Ectodermal cell (in vitro differentiated cells): ENCODE data around the gene MPP7.

Source experiments
- H3K27ac ChIP-seq: 2 replicates; pipeline ENCODE4 v1.7.0; 2013; ENCODE audit warnings: mild to moderate bottlenecking, low read depth, low read length; ENCODE audit not compliant: insufficient read depth, poor library complexity, severe bottlenecking
- H3K27me3 ChIP-seq: 2 replicates; pipeline ENCODE4 v1.7.0; 2013; ENCODE audit warnings: mild to moderate bottlenecking, low read length; ENCODE audit not compliant: insufficient read depth, control insufficient read depth, poor library complexity, severe bottlenecking
- H3K36me3 ChIP-seq: one replicate; pipeline ENCODE4 v1.7.0; 2013; ENCODE audit warnings: low read length; ENCODE audit not compliant: control insufficient read depth, insufficient read depth
- H3K4me1 ChIP-seq: one replicate; pipeline ENCODE4 v1.7.0; 2013; ENCODE audit warnings: low read length; ENCODE audit not compliant: control insufficient read depth, insufficient read depth
- H3K4me3 ChIP-seq: 2 replicates; pipeline ENCODE4 v1.7.0; 2013; ENCODE audit warnings: low read depth, low read length, control low read depth; ENCODE audit not compliant: insufficient read depth
- H3K9me3 ChIP-seq: 2 replicates; pipeline ENCODE4 v1.7.0; 2013; ENCODE audit warnings: mild to moderate bottlenecking, low read length, moderate library complexity; ENCODE audit not compliant: control insufficient read depth
- WGBS, 2 experiments: methylation state at CpG; one replicate each; pipeline ENCODE4 v1.1.7; 2013; ENCODE audit warnings: missing lambda C conversion rate in 2 of 2; 5-methylcytosine and 5-hydroxymethylcytosine counted together

The MPP7 gene

GRCh38 chr10:28278842-28279241 lies 24.0 kb downstream of the MPP7 start:
- Histone ChIP-seq H3K9me3 (no peaks in the 10 kb centered on the region), H3K36me3 (no peaks in the 10 kb centered on the region), H3K27ac (no peak overlapping the region), H3K4me3 (no peak overlapping the region), H3K4me1 (peaks cover 12% of the 10 kb centered on the region), H3K27me3 (no peaks in the 10 kb centered on the region)
- WGBS, 2 experiments, result 90 to 92% methylated on average over 3 of the region's 4 CpGs

DNA sequence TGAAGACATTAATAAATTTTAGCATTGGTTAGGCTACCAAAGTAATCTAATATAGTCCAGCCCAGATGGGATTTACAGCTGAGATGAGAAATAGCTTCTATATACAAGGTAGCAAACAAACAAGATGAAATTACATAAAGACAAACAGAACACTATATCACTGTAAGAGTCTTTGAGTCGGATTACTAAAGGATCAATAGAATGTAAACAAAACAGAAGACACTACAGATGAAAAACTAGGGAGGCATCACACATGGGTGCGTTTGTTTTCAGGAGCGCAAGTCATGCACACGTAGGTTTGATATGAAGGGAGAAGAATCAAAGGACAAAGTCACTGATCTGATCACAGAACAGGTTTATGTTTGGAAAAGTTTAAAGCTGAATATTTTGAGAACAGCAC lies 26.5 kb downstream of the MPP7 start:
- Histone ChIP-seq H3K9me3 (no peaks in the 10 kb centered on the region), H3K27me3 (no peaks in the 10 kb centered on the region), H3K4me3 (no peak overlapping the region), H3K4me1 (no peaks in the 10 kb centered on the region), H3K36me3 (no peaks in the 10 kb centered on the region), H3K27ac (no peak overlapping the region)
- 90 to 93% methylated on average over 4 of the region's 4 CpGs for WGBS, 2 experiments

DNA sequence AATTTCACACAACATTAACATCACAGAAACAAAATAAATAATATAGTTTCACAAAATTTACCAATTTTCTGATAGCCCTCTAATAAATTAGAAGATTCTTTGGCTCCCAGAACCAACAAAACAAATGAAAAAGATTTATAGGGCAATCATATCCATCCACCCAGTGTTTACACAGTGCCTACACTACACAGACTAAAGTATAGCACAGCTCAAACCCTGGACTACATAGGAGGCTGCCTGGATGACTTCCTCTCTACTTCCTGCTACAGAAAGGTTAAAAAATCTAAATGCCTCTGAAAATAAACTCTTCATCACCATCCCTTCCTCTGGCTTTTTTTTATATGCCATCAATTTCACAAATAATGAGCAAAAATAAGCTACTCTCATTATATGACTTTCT lies 28.4 kb downstream of the MPP7 start:
- Histone ChIP-seq H3K27me3 (no peaks in the 10 kb centered on the region), H3K4me1 (no peaks in the 10 kb centered on the region), H3K9me3 (no peaks in the 10 kb centered on the region), H3K36me3 (no peaks in the 10 kb centered on the region), H3K4me3 (no peak overlapping the region), H3K27ac (no peak overlapping the region)

GRCh38 chr10:28273343-28273742 lies 29.5 kb downstream of the MPP7 start:
- no peaks in the 10 kb centered on the region for H3K36me3 ChIP-seq
- no peak overlapping the region for H3K27ac ChIP-seq
- no peaks in the 10 kb centered on the region for H3K9me3 ChIP-seq
- WGBS, 2 experiments, result 96 to 99% methylated on average over 5 of the region's 5 CpGs
- H3K4me1 ChIP-seq, result no peaks in the 10 kb centered on the region
- no peaks in the 10 kb centered on the region for H3K27me3 ChIP-seq
- no peak overlapping the region for H3K4me3 ChIP-seq

DNA sequence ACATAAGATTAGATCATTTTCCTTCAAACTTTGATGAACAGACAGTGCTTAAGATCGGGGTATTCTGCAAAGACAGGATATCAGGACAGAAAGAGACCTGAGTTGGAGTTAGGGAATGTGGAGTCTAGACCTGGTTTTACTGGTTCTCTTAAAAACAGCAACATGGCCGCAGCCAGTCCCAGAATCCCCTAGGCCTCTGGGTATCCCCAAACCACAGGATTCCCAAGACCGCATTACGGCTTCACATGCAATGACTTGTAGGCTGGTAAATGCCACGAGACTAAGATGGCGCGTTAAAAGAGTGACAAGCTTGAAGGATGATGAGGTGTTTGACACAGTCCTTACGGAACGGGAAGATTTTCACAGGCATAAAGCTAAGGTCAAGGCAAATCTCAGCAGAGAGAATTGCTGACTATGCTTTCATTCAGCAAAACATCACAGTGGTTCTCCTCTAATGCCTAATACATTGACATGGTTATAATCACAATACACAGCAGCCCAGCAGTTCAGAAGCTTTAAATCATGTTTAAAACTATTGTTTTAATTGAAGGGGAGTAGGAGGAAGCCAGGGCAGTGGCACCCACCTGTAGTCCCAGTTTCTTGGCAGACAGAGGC lies 32.9 kb downstream of the MPP7 start:
- no peaks in the 10 kb centered on the region for H3K36me3 ChIP-seq
- no peak overlapping the region for H3K27ac ChIP-seq
- H3K4me1 ChIP-seq, result no peaks in the 10 kb centered on the region
- no peaks in the 10 kb centered on the region for H3K9me3 ChIP-seq
- 95 to 96% methylated on average over 9 of the region's 9 CpGs for WGBS, 2 experiments
- no peak overlapping the region for H3K4me3 ChIP-seq
- H3K27me3 ChIP-seq, result no peaks in the 10 kb centered on the region

GRCh38 chr10:28266449-28267224 lies 36.2 kb downstream of the MPP7 start:
- no peak overlapping the region for H3K27ac ChIP-seq
- 93 to 97% methylated on average over 3 of the region's 3 CpGs for WGBS, 2 experiments
- no peaks in the 10 kb centered on the region for H3K9me3 ChIP-seq
- no peaks in the 10 kb centered on the region for H3K36me3 ChIP-seq
- no peaks in the 10 kb centered on the region for H3K4me1 ChIP-seq
- H3K4me3 ChIP-seq, result no peak overlapping the region
- H3K27me3 ChIP-seq, result no peaks in the 10 kb centered on the region

DNA sequence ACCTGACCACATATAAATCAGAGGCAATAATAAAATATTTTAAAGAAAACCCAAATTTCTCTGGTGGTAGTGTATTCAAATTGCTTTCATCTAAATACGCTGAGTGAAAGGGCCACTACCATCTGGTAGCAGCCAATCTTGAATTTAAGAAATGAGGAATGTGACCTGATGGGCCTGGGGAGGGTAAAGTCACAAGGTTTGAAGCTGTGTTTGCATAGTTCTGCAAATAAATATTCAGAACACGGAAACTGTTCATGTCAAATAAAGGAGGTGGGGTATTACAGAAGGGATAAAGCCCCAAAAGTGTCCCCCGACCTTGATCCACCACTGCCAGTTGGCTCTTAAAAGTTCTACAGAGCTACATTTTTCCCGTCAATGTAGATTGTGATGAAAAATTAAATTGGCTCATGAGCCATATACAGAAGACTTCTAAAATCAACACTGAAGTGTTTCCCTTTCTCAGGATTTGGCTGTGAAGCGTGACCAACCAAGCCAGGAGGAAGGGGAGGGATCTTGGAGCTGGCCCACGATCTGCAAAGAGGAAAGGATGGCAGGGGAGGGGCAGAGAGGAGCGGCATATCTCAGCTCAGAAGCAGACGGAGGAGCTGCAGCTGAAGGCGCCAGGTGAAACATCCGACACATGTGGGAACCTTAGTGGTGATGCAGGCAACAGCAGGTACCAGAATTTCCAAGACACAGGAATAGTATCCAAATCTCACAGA lies 39.6 kb downstream of the MPP7 start:
- no peak overlapping the region for H3K4me3 ChIP-seq
- 88 to 89% methylated on average over 10 of the region's 10 CpGs for WGBS, 2 experiments

DNA sequence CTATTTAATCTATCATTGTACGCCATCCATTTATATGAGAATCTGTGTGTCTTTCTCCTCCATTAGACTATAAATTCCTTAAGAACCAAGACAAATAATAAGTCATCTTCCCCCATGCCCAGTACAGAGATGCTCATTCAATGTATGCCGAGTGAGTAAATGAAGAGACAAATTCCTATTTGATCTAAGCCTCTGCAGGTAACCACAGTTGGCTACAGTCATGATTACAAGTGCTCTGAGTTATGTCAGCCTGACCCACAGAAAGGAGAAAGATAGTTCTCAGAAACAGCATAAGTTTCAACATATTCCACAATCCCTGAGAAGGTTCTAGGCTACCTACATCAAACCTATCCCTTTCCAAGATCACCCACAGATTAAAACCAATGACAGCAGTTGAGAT lies 46.1 kb downstream of the MPP7 start:
- Histone ChIP-seq H3K4me3 (no peak overlapping the region), H3K4me1 (no peaks in the 10 kb centered on the region), H3K27ac (no peak overlapping the region), H3K9me3 (no peaks in the 10 kb centered on the region), H3K27me3 (no peaks in the 10 kb centered on the region), H3K36me3 (no peaks in the 10 kb centered on the region)
- WGBS, 2 experiments, result 87 to 93% methylated on average over 2 of the region's 2 CpGs

More for the DNA sequence above, 39.6 kb downstream of the MPP7 start:
- Histone ChIP-seq H3K27ac (no peak overlapping the region), H3K36me3 (no peaks in the 10 kb centered on the region), H3K27me3 (no peaks in the 10 kb centered on the region), H3K4me1 (no peaks in the 10 kb centered on the region), H3K9me3 (no peaks in the 10 kb centered on the region)

GRCh38 chr10:28254290-28254985 lies 48.4 kb downstream of the MPP7 start:
- no peaks in the 10 kb centered on the region for H3K36me3 ChIP-seq
- H3K4me3 ChIP-seq, result no peak overlapping the region
- H3K27ac ChIP-seq, result no peak overlapping the region
- no peaks in the 10 kb centered on the region for H3K27me3 ChIP-seq
- 93 to 97% methylated on average over 5 of the region's 6 CpGs for WGBS, 2 experiments
- H3K9me3 ChIP-seq, result no peaks in the 10 kb centered on the region
- no peaks in the 10 kb centered on the region for H3K4me1 ChIP-seq
